ENCODE data around the gene XPNPEP3. TPM values are rescaled to one million over a fixed set of nuclear protein-coding genes. Genes with fewer than 3 reads are reported as not detected.
"Not testable (repeated sequence)": the region's sequence is repeated elsewhere in the genome, so short reads cannot be mapped to it uniquely, and the experiment has no call there.

The XPNPEP3 gene
- polyA plus RNA-seq, 3 donors from 2014 or later = 5.9 to 11.4 (median 9.9) TPM

DNA sequence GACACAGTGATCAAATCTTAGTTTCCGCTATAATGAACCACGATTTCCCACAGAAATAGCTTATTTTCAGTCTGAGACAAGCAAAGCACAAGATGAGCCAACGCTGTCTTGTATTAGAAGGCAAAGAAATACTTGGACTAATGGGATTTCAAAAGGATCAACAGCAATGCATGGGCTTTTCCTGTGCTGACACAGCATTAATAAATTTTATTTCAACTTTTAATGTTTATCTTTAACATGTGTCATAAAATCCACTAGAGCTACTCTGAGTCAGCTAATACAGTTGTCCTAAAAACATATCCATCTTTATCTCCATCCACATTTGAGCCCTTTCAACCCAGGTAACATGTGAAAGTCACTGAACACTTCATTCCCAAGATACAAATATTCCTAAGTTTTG lies 22.3 kb upstream of the XPNPEP3 start:
- Mint-ChIP-seq H3K36me3 (peaks cover 14 to 36% (median 26%) of the 10 kb centered on the region in 3 donors), H3K27ac (peak overlapping the region in 1 of 6 donors; percentile 34), H3K4me3 (no peak overlapping the region), H3K4me1 (no peaks in the 10 kb centered on the region), H3K9me3 (no peaks in the 10 kb centered on the region), H3K27me3 (ENCODE audit: low read depth in 3 of 3) (no peaks in the 10 kb centered on the region)
- DNase-seq = no peak

DNA sequence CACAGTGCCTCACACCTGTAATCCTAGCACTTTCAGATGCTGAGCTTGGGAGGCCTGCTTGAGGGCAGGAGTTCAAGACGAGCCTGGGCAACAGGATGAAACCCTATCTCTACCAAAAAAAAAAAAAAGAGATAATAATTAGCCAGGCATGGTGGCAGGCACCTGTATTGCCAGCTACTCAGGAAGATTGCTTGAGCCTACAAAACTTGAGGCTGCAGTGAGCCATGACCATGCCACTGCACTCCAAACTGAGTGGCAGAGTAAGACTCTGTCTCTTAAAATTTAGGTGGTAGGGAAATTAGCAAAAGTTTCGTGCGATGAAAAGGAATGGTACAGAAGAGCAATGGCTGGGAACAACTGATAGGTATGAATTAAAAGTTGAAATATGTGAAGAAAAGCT lies 18.5 kb upstream of the XPNPEP3 start:
- Mint-ChIP-seq H3K4me1 (peaks cover 0 to 13% of the 10 kb centered on the region in 2 donors), H3K9me3 (no peaks in the 10 kb centered on the region), H3K27me3 (ENCODE audit: low read depth in 3 of 3) (no peaks in the 10 kb centered on the region), H3K4me3 (no peak overlapping the region), H3K27ac (no peak overlapping the region), H3K36me3 (peaks cover 19 to 41% (median 20%) of the 10 kb centered on the region in 3 donors)
- DNase-seq = no peak

DNA sequence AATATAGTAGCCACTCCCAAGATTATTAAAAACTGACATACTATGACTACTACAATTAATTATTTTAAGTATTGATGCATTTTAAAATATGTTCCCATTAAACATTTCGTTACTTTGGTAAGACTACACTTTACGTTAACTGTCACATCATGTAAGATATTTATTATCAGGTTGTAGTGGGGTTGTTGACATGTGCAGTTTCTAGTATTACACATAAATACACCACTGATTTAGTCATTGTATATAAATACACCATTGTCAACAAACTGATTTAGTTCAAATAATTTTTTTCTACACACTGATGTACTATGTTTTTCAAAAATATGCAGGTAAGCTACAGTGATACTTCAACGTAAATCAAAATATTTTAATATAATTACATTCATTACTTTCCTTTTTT lies 12.0 kb upstream of the XPNPEP3 start:
- Mint-ChIP-seq H3K27me3 (ENCODE audit: low read depth in 3 of 3) (no peaks in the 10 kb centered on the region), H3K4me3 (no peak overlapping the region), H3K4me1 (peaks cover 0 to 19% of the 10 kb centered on the region in 2 donors), H3K27ac (no peak overlapping the region), H3K9me3 (no peaks in the 10 kb centered on the region), H3K36me3 (peaks cover 20 to 34% (median 21%) of the 10 kb centered on the region in 3 donors)
- DNase-seq = no peak

GRCh38 chr22:40845816-40846215 lies 11.1 kb upstream of the XPNPEP3 start:
- DNase-seq; H3K27me3 Mint-ChIP-seq (ENCODE audit: low read depth in 3 of 3); H3K4me3 Mint-ChIP-seq; H3K9me3 Mint-ChIP-seq; H3K27ac Mint-ChIP-seq: not testable (repeated sequence)
- Mint-ChIP-seq H3K36me3 (peaks cover 13 to 30% (median 24%) of the 10 kb centered on the region in 3 donors), H3K4me1 (peaks cover 0 to 25% of the 10 kb centered on the region in 2 donors)

DNA sequence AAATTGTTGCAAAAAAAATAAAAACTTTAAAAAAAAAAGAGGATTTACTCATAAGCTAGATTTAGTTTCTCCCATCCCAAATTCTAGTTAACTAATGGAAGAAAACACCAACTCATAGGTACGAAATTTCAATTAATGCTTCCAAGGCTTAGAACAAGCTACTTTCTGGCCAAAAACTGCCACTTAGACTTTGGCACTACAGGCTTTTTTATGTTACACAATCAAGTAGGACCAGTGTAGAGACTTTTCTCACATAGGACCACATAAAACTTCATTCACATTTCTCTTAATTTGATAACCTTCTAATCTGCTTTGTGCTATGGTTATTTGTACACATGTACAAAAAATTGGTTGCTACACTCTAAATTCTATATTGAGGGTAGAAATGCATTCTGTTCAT lies 3.6 kb upstream of the XPNPEP3 start:
- H3K4me1 Mint-ChIP-seq = peaks cover 35 to 73% of the 10 kb centered on the region in 2 donors

GRCh38 chr22:40853961-40854360 lies 3.0 kb upstream of the XPNPEP3 start:
- Mint-ChIP-seq H3K4me1 (peaks cover 35 to 75% of the 10 kb centered on the region in 2 donors), H3K27ac (peak overlapping the region in 2 of 6 donors; percentile 18 to 63), H3K27me3 (ENCODE audit: low read depth in 3 of 3) (peaks cover 6 to 16% (median 16%) of the 10 kb centered on the region in 3 donors), H3K36me3 (peaks cover 0 to 4% (median 0%) of the 10 kb centered on the region in 3 donors), H3K9me3 (no peaks in the 10 kb centered on the region), H3K4me3 (peak overlapping the region in 2 of 5 donors; percentile 27 to 45)
- DNase-seq = no peak

More for the DNA sequence above, 3.6 kb upstream of the XPNPEP3 start:
- Mint-ChIP-seq H3K27me3 (ENCODE audit: low read depth in 3 of 3) (peaks cover 6 to 16% (median 16%) of the 10 kb centered on the region in 3 donors), H3K36me3 (peaks cover 0 to 4% (median 0%) of the 10 kb centered on the region in 3 donors), H3K27ac (peak overlapping the region in 2 of 6 donors; percentile 18 to 63), H3K9me3 (no peaks in the 10 kb centered on the region), H3K4me3 (peak overlapping the region in 1 of 5 donors; percentile 0)
- no peak for DNase-seq

DNA sequence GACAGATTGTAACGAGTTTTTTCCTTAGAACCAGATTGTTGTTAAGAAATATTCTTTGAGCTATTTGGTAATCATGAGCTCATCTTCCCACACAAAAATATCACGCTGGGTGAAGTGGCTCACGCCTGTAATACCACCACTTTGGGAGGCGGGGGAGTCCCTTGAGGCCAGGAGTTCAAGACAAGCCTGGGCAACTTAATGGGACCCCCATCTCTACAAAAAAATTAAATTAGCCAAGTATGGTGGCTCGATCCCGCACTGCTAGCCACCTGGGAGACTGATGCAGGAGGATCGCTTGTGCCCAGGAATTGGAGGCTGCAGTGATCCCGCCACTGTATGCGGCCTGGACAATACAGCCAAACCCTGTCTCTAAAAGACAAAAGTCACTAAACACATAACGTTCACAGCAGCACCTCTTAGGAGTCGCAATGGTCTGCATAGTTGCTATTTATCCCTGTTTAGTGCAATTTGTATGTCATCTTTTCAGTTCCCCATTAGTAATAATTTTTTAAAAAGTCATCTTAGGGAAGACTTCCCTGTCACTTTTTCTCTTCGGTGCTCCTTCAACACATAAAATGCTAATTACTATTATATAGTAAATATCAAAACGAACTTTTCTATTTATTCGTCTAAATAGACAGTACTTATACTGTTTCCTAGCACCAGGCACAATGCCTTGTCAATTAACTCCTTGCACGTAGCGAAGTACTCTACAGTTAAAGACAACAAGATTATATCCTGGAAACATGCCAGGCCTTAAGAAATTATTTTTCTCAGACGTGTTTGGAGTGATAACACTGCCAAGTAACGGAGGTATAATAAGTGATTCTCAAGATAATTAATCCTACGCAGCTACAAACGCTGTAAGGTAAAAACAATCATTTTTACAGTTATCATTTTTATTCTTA lies 1.6 kb upstream of the XPNPEP3 start:
- DNase-seq = peak in 1 of 3 donors; percentile 1
- peaks cover 0 to 2% (median 0%) of the 10 kb centered on the region in 3 donors for H3K36me3 Mint-ChIP-seq
- peak overlapping the region; percentile 54 to 100 (median 99) for H3K4me3 Mint-ChIP-seq
- H3K9me3 Mint-ChIP-seq = no peaks in the 10 kb centered on the region
- peaks cover 35 to 74% of the 10 kb centered on the region in 2 donors for H3K4me1 Mint-ChIP-seq
- peaks cover 6 to 16% (median 16%) of the 10 kb centered on the region in 3 donors for H3K27me3 Mint-ChIP-seq (ENCODE audit: low read depth in 3 of 3)
- H3K27ac Mint-ChIP-seq = peak overlapping the region; percentile 99 to 100 (median 100)

- H3K27ac Mint-ChIP-seq = peak overlapping the region; percentile 99 to 100 (median 100)
- peaks cover 35 to 71% of the 10 kb centered on the region in 2 donors for H3K4me1 Mint-ChIP-seq
- peak overlapping the region; percentile 99 to 100 (median 99) for H3K4me3 Mint-ChIP-seq
- DNase-seq = no peak
- H3K36me3 Mint-ChIP-seq = peaks cover 0 to 2% (median 0%) of the 10 kb centered on the region in 3 donors
- H3K27me3 Mint-ChIP-seq (ENCODE audit: low read depth in 3 of 3) = peaks cover 6 to 16% (median 16%) of the 10 kb centered on the region in 3 donors
- no peaks in the 10 kb centered on the region for H3K9me3 Mint-ChIP-seq
Observed at GRCh38 chr22:40855979-40856512, 902 bp upstream of the XPNPEP3 start.

DNA sequence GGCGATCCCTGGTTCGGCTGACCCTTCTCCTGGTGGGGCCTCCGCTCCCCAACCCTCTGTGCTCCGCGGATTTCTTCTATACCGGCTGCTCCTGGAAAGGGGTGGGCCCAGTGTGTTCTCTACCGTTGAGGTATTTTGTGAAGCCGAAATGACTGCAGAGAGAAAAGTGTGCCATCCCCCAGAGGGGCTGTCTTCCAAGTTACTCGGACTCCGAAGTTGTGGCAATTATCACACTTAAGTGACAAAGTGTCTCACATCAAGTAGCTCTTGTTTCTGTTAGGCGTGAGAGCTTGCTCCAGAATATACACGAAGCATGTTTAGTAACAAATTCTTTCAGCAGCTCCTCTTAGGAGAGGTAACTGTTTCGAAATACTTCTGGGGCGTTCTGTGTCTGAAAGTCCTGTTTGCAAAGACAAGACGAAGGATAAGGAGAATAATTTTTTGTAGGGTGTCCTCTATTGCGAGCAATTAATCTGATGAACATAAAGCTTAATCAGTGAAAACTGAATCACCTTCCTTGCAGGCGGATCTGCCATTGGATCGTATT lies 434 bp downstream of the XPNPEP3 start:
- peaks cover 32 to 62% of the 10 kb centered on the region in 2 donors for H3K4me1 Mint-ChIP-seq
- no peaks in the 10 kb centered on the region for H3K9me3 Mint-ChIP-seq
- peaks cover 0 to 11% (median 4%) of the 10 kb centered on the region in 3 donors for H3K36me3 Mint-ChIP-seq
- DNase-seq = no peak
- H3K27ac Mint-ChIP-seq = peak overlapping the region; percentile 99 to 100 (median 100)
- H3K27me3 Mint-ChIP-seq (ENCODE audit: low read depth in 3 of 3) = peaks cover 6 to 16% (median 16%) of the 10 kb centered on the region in 3 donors
- peak overlapping the region; percentile 99 to 100 (median 99) for H3K4me3 Mint-ChIP-seq

GRCh38 chr22:40862013-40862412 lies 5.1 kb downstream of the XPNPEP3 start, which contains the start of gene DNAJB7:
TSS of gene DNAJB7 (minus strand) at chr22:40862113. CDS start at chr22:40861994, 119 bp downstream.
- no peak for DNase-seq
- Mint-ChIP-seq H3K4me1 (peaks cover 11 to 21% of the 10 kb centered on the region in 2 donors), H3K4me3 (no peak within 1 kb of the TSS), H3K9me3 (no peaks in the 10 kb centered on the region), H3K27ac (no peak within 1 kb of the TSS), H3K27me3 (ENCODE audit: low read depth in 3 of 3) (peaks cover 0 to 7% (median 6%) of the 10 kb centered on the region in 3 donors), H3K36me3 (peaks cover 0 to 11% (median 4%) of the 10 kb centered on the region in 3 donors)

GRCh38 chr22:40862537-40862936 lies 5.6 kb downstream of the XPNPEP3 start:
- Mint-ChIP-seq H3K4me1 (peaks cover 6 to 17% of the 10 kb centered on the region in 2 donors), H3K36me3 (peaks cover 0 to 11% (median 4%) of the 10 kb centered on the region in 3 donors), H3K9me3 (no peaks in the 10 kb centered on the region), H3K27me3 (ENCODE audit: low read depth in 3 of 3) (peaks cover 0 to 6% (median 1%) of the 10 kb centered on the region in 3 donors), H3K27ac (no peak overlapping the region), H3K4me3 (no peak overlapping the region)
- DNase-seq = no peak

GRCh38 chr22:40867109-40867508 lies 10.2 kb downstream of the XPNPEP3 start:
- H3K4me1 Mint-ChIP-seq = no peaks in the 10 kb centered on the region
- H3K27ac Mint-ChIP-seq = no peak overlapping the region
- DNase-seq = no peak
- no peak overlapping the region for H3K4me3 Mint-ChIP-seq
- H3K36me3 Mint-ChIP-seq = peaks cover 4 to 7% (median 4%) of the 10 kb centered on the region in 3 donors
- no peaks in the 10 kb centered on the region for H3K9me3 Mint-ChIP-seq
- H3K27me3 Mint-ChIP-seq (ENCODE audit: low read depth in 3 of 3) = peaks cover 0 to 1% (median 0%) of the 10 kb centered on the region in 3 donors

DNA sequence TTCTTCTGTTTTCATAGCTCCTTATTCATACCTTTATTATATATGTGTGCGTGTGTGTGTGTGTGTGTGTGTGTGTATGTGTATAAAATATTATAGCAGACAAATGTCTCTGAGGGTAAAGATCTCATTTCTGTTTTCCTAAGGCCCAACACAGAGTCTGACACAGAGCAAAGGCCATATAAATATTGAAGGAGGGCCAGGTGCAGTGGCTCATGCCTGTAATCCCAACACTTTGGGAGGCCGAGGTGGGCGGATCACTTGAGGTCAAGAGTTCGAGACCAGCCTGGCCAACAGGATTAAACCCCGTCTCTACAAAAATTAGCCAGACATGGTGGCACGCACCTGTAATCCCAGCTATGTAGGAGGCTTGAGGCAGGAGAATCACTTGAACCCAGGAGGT lies 11.4 kb downstream of the XPNPEP3 start:
- H3K4me1 Mint-ChIP-seq; H3K27me3 Mint-ChIP-seq (ENCODE audit: low read depth in 3 of 3); H3K4me3 Mint-ChIP-seq; H3K9me3 Mint-ChIP-seq; H3K36me3 Mint-ChIP-seq; DNase-seq: not testable (repeated sequence)
- H3K27ac Mint-ChIP-seq = peak overlapping the region in 1 of 6 donors; percentile 4
